Gastrocnemius medialis (tissue), 4 donors: Measurements from ENCODE around the gene LINC01488. TPM values are rescaled to one million over a fixed set of nuclear protein-coding genes. Genes with fewer than 3 reads are reported as not detected.
A peak's percentile ranks its signal among the peaks of the same experiment; 100 is the strongest.

Source experiments
- ATAC-seq, 2 donors: fragments of 150-250 bp; one replicate each; pipeline ENCODE4 v1.9.1; 2016
- DNase-seq, 2 donors: peaks; one replicate each; pipeline ENCODE4 v3.0.0-alpha.2; 2019
- H3K27ac ChIP-seq, 4 donors: fragments of 200-600 bp; sonication (generic); 1 replicate in 1 of 4; 2 replicates in 3 of 4; pipeline ENCODE4 v1.5.1; 2016 to 2018; ENCODE audit warnings: mild to moderate bottlenecking in 2 of 4, moderate library complexity in 1 of 4
- H3K27me3 ChIP-seq, 3 donors: fragments of 200-600 bp; sonication (generic) in 2 of 3; 1 replicate in 1 of 3; 2 replicates in 2 of 3; pipeline versions ENCODE4 v1.5.1 to v1.6.0; 2016 to 2019; ENCODE audit warnings: mild to moderate bottlenecking in 1 of 3, moderate library complexity in 1 of 3
- H3K36me3 ChIP-seq, 2 donors: fragments of 200-600 bp; sonication (generic) in 1 of 2; one replicate each; pipeline ENCODE4 v1.5.1; 2017 to 2018
- H3K4me1 ChIP-seq, 2 donors: fragments of 200-600 bp; sonication (generic) in 1 of 2; one replicate each; pipeline ENCODE4 v1.5.1; 2016 to 2017; ENCODE audit warnings: mild to moderate bottlenecking in 2 of 2
- H3K4me3 ChIP-seq, 4 donors: fragments of 200-600 bp; sonication (generic) in 3 of 4; 1 replicate in 1 of 4; 2 replicates in 3 of 4; pipeline ENCODE4 v1.5.1; 2016 to 2019; ENCODE audit warnings: mild to moderate bottlenecking in 2 of 4
- H3K9me3 ChIP-seq, 3 donors: fragments of 200-600 bp; sonication (generic) in 2 of 3; 1 replicate in 1 of 3; 2 replicates in 2 of 3; pipeline ENCODE4 v1.5.1; 2016 to 2019
- CTCF ChIP-seq, 5 experiments: fragments of 450-650 bp in 3 of 5; fragments of 200-600 bp in 2 of 5; sonication (generic) in 2 of 5; IDR thresholded peaks in 4 of 5; conservative IDR thresholded peaks in 1 of 5; 1 replicate in 4 of 5; 2 replicates in 1 of 5; pipeline ENCODE4 v1.5.1; 2016 to 2019; ENCODE audit warnings: antibody characterized with exemption in 5 of 5, mild to moderate bottlenecking in 3 of 5, moderate library complexity in 3 of 5
- POLR2A ChIP-seq, 2 donors: fragments of 450-650 bp; IDR thresholded peaks; one replicate each; pipeline ENCODE4 v1.6.1; 2017; ENCODE audit warnings: antibody characterized with exemption in 2 of 2, mild to moderate bottlenecking in 2 of 2, moderate library complexity in 2 of 2
- in situ Hi-C, 4 donors: fragments of 200-750 bp; cut with MboI; loops; one replicate each; pipeline versions ENCODE4 v1.15.0 to v1.8.0; 2017; ENCODE audit warnings: low sequenced_read_pairs in 4 of 4
- intact Hi-C: fragments of 100-400 bp; cut with DNase I; formaldehyde crosslinking; loops from one replicate; pipeline ENCODE4 v1.15.1; 2023; ENCODE audit warnings: low total_unique reads
- total RNA-seq, 4 donors: library from RNA; depleted of rRNA; stranded (reverse); fragments of >200 nt; gene quantifications; one replicate each; pipeline versions ENCODE4 v1.1.0 to v1.2.3, GENCODE V29; 2016

The LINC01488 gene
- total RNA-seq, 4 donors from 2014 or later: not detected

- H3K4me1 ChIP-seq: peaks cover 5 to 20% of the 10 kb centered on the region in 2 donors
- DNase-seq (no peak), ATAC-seq (no peak)
- intact Hi-C loops: no loop called here
- peak overlapping the region in 2 of 4 donors; percentile 27 to 73 for H3K27ac ChIP-seq
- no peak for TF ChIP-seq POLR2A (IDR thresholded peaks at IDR 0.05)
- TF ChIP-seq CTCF (IDR thresholded peaks at IDR 0.05 in 4 of 5, conservative IDR thresholded peaks at IDR 0.05 in 1 of 5): no peak
- in situ Hi-C loops: no loop called here
- no peaks in the 10 kb centered on the region for H3K36me3 ChIP-seq
- no peaks in the 10 kb centered on the region for H3K9me3 ChIP-seq
- H3K4me3 ChIP-seq: no peak overlapping the region
- peaks cover 0 to 9% (median 0%) of the 10 kb centered on the region in 3 donors for H3K27me3 ChIP-seq
Observed at GRCh38 chr11:69450857-69451220, 30.6 kb upstream of the LINC01488 start.

- peaks cover 0 to 9% (median 0%) of the 10 kb centered on the region in 3 donors for H3K27me3 ChIP-seq
- intact Hi-C loops: no loop called here
- no peak for TF ChIP-seq POLR2A (IDR thresholded peaks at IDR 0.05)
- no peak for TF ChIP-seq CTCF (IDR thresholded peaks at IDR 0.05 in 4 of 5, conservative IDR thresholded peaks at IDR 0.05 in 1 of 5)
- H3K36me3 ChIP-seq: no peaks in the 10 kb centered on the region
- peak overlapping the region in 1 of 4 donors; percentile 27 for H3K27ac ChIP-seq
- no peak for ATAC-seq
- H3K9me3 ChIP-seq: no peaks in the 10 kb centered on the region
- H3K4me3 ChIP-seq: no peak overlapping the region
- in situ Hi-C loops: no loop called here
- H3K4me1 ChIP-seq: peaks cover 5 to 20% of the 10 kb centered on the region in 2 donors
- no peak for DNase-seq
Observed at GRCh38 chr11:69451289-69451688, 30.2 kb upstream of the LINC01488 start.

DNA sequence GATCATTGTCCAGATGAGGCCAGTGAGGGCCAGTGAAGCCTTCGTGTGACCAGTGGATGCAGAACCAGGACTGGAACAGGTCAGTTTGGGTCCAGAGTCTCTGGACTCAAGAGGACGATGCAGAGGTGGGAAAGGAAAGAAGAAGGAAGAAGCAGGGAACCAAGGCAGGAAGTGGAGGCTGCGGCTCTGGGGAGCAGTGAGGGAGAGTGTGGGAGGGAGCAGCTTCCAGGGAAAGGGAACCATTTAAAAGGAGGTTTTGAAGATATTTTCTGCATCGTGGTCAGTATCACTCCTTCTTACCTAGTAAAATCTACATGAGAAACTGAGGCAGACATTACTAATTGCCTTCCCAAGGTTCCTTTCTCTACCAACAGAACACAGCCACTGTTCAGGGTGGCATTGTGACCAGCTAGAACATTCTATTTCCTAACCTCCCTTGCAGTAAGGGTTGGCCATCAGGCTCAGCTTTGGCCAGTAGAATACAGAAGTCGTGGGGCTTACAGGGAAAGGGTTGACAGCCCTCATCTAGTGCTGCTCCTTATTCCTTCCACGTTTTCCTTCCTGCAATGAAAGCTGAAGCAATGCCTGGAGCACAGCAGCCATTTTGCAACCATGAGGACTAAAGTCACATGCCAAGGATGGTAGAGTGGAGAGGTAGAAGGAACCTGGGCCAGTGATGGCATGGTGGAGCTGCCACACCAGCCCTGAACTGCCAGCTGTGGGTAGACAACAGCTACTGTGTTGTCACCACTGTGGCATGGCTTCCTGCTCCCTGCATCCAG lies 29.1 kb upstream of the LINC01488 start:
- Histone ChIP-seq H3K9me3 (no peaks in the 10 kb centered on the region), H3K36me3 (no peaks in the 10 kb centered on the region), H3K4me1 (peaks cover 5 to 20% of the 10 kb centered on the region in 2 donors), H3K27me3 (peaks cover 0 to 9% (median 0%) of the 10 kb centered on the region in 3 donors), H3K4me3 (no peak overlapping the region), H3K27ac (no peak overlapping the region)
- no peak for TF ChIP-seq POLR2A (IDR thresholded peaks at IDR 0.05)
- in situ Hi-C loops: no loop called here
- intact Hi-C loops: no loop called here
- ATAC-seq (no peak), DNase-seq (no peak)

GRCh38 chr11:69453151-69453550 lies 28.3 kb upstream of the LINC01488 start:
- Histone ChIP-seq H3K4me3 (no peak overlapping the region), H3K9me3 (no peaks in the 10 kb centered on the region), H3K36me3 (no peaks in the 10 kb centered on the region), H3K27ac (no peak overlapping the region), H3K4me1 (peaks cover 5 to 20% of the 10 kb centered on the region in 2 donors), H3K27me3 (peaks cover 0 to 9% (median 0%) of the 10 kb centered on the region in 3 donors)
- intact Hi-C loops: no loop called here
- in situ Hi-C loops: no loop called here
- ATAC-seq (no peak), DNase-seq (no peak)
- TF ChIP-seq POLR2A (IDR thresholded peaks at IDR 0.05): no peak
- no peak for TF ChIP-seq CTCF (IDR thresholded peaks at IDR 0.05 in 4 of 5, conservative IDR thresholded peaks at IDR 0.05 in 1 of 5)

GRCh38 chr11:69454018-69454417 lies 27.4 kb upstream of the LINC01488 start:
- Histone ChIP-seq H3K9me3 (no peaks in the 10 kb centered on the region), H3K36me3 (no peaks in the 10 kb centered on the region), H3K27me3 (peaks cover 0 to 9% (median 0%) of the 10 kb centered on the region in 3 donors), H3K27ac (no peak overlapping the region), H3K4me3 (no peak overlapping the region), H3K4me1 (peaks cover 5 to 15% of the 10 kb centered on the region in 2 donors)
- ATAC-seq (no peak), DNase-seq (no peak)
- intact Hi-C loops: no loop called here
- TF ChIP-seq CTCF (IDR thresholded peaks at IDR 0.05 in 4 of 5, conservative IDR thresholded peaks at IDR 0.05 in 1 of 5) (no peak), POLR2A (IDR thresholded peaks at IDR 0.05) (no peak)
- in situ Hi-C loops: no loop called here
